ES-I3 (cell line): ENCODE data around the gene MRPS7.
"Not testable (repeated sequence)": the region's sequence is repeated elsewhere in the genome, so short reads cannot be mapped to it uniquely, and the experiment has no call there.

ENCODE experiments used
- H3K36me3 ChIP-seq: 2 replicates; pipeline ENCODE4 v1.6.1; 2013; ENCODE audit warnings: mild to moderate bottlenecking, low read length, control low read depth, moderate library complexity; ENCODE audit not compliant: insufficient read depth
- H3K4me1 ChIP-seq: 2 replicates; pipeline ENCODE4 v1.6.1; 2013; ENCODE audit warnings: mild to moderate bottlenecking, control low read depth, low read length; ENCODE audit not compliant: insufficient read depth
- H3K9ac ChIP-seq: 2 replicates; pipeline ENCODE4 v1.6.1; 2013; ENCODE audit warnings: low read depth, mild to moderate bottlenecking, low read length, moderate library complexity
- H3K9me3 ChIP-seq: 2 replicates; pipeline ENCODE4 v1.6.1; 2013; ENCODE audit warnings: mild to moderate bottlenecking, low read length, moderate library complexity; ENCODE audit not compliant: control insufficient read depth, insufficient read depth

Gene MRPS7

GRCh38 chr17:75257228-75257627 is 4.5 kb upstream of the MRPS7 start:
- not testable (repeated sequence) for H3K36me3 ChIP-seq, H3K9me3 ChIP-seq, H3K9ac ChIP-seq
- H3K4me1 ChIP-seq = peaks cover 14% of the 10 kb centered on the region

GRCh38 chr17:75260641-75261335 is 891 bp upstream of the MRPS7 start:
- Histone ChIP-seq H3K9ac (peak overlapping the region; percentile 92), H3K9me3 (no peaks in the 10 kb centered on the region), H3K36me3 (no peaks in the 10 kb centered on the region), H3K4me1 (peaks cover 19% of the 10 kb centered on the region)

- Histone ChIP-seq H3K36me3 (peaks cover 8% of the 10 kb centered on the region; the same call in 1 of the 2 replicates), H3K9ac (peak overlapping the region; percentile 92), H3K4me1 (peaks cover 19% of the 10 kb centered on the region), H3K9me3 (no peaks in the 10 kb centered on the region)
Measured at GRCh38 chr17:75262112-75262606, 480 bp downstream of the MRPS7 start.

- Histone ChIP-seq H3K4me1 (peaks cover 23% of the 10 kb centered on the region), H3K36me3 (peaks cover 8% of the 10 kb centered on the region; the same call in 1 of the 2 replicates), H3K9me3 (no peaks in the 10 kb centered on the region), H3K9ac (no peak overlapping the region)
Measured at GRCh38 chr17:75263055-75263454, 1.4 kb downstream of the MRPS7 start.

- peaks cover 10% of the 10 kb centered on the region; the same call in 1 of the 2 replicates for H3K4me1 ChIP-seq
- no peaks in the 10 kb centered on the region for H3K9me3 ChIP-seq
- H3K36me3 ChIP-seq = peaks cover 8% of the 10 kb centered on the region; the same call in 1 of the 2 replicates
- no peak overlapping the region for H3K9ac ChIP-seq
Measured at GRCh38 chr17:75265614-75266315, 4.1 kb downstream of the MRPS7 start.

- H3K9ac ChIP-seq = no peak overlapping the region
- peaks cover 10% of the 10 kb centered on the region; the same call in 1 of the 2 replicates for H3K4me1 ChIP-seq
- peaks cover 8% of the 10 kb centered on the region; the same call in 1 of the 2 replicates for H3K36me3 ChIP-seq
- no peaks in the 10 kb centered on the region for H3K9me3 ChIP-seq
Measured at GRCh38 chr17:75266316-75267152, 4.9 kb downstream of the MRPS7 start.

GRCh38 chr17:75267153-75267410 is 5.4 kb downstream of the MRPS7 start:
- peaks cover 8% of the 10 kb centered on the region; the same call in 1 of the 2 replicates for H3K36me3 ChIP-seq
- no peak overlapping the region for H3K9ac ChIP-seq
- no peaks in the 10 kb centered on the region for H3K9me3 ChIP-seq

GRCh38 chr17:75267411-75268232 is 5.9 kb downstream of the MRPS7 start:
- H3K4me1 ChIP-seq = peaks cover 7% of the 10 kb centered on the region; the same call in 1 of the 2 replicates
- H3K9ac ChIP-seq = no peak overlapping the region
- peaks cover 8% of the 10 kb centered on the region; the same call in 1 of the 2 replicates for H3K36me3 ChIP-seq
- no peaks in the 10 kb centered on the region for H3K9me3 ChIP-seq

More at GRCh38 chr17:75267153-75267410, 5.4 kb downstream of the MRPS7 start:
- H3K4me1 ChIP-seq = peaks cover 10% of the 10 kb centered on the region; the same call in 1 of the 2 replicates

- Histone ChIP-seq H3K9ac (peak overlapping the region; percentile 95), H3K36me3 (peaks cover 13% of the 10 kb centered on the region; the same call in 1 of the 2 replicates), H3K9me3 (no peaks in the 10 kb centered on the region), H3K4me1 (peaks cover 4% of the 10 kb centered on the region; the same call in 1 of the 2 replicates)
Measured at GRCh38 chr17:75269844-75270217, 8.2 kb downstream of the MRPS7 start.

- peak overlapping the region; percentile 95 for H3K9ac ChIP-seq
- peaks cover 13% of the 10 kb centered on the region; the same call in 1 of the 2 replicates for H3K36me3 ChIP-seq
- H3K9me3 ChIP-seq = no peaks in the 10 kb centered on the region
- H3K4me1 ChIP-seq = peaks cover 4% of the 10 kb centered on the region; the same call in 1 of the 2 replicates
Measured at GRCh38 chr17:75270218-75270965, 8.7 kb downstream of the MRPS7 start.

- H3K9ac ChIP-seq = peak within 1 kb of the TSS; percentile 95
- H3K36me3 ChIP-seq = peaks cover 12% of the 10 kb centered on the region; the same call in 1 of the 2 replicates
- peaks cover 4% of the 10 kb centered on the region; the same call in 1 of the 2 replicates for H3K4me1 ChIP-seq
Measured at GRCh38 chr17:75270966-75271232, 9.2 kb downstream of the MRPS7 start, which contains the start of gene MIF4GD. Gene MIF4GD (minus strand): TSS chr17:75271231. CDS start chr17:75270195, 1,036 bp downstream.

GRCh38 chr17:75271233-75271954 is 9.7 kb downstream of the MRPS7 start:
- Histone ChIP-seq H3K9me3 (no peaks in the 10 kb centered on the region), H3K36me3 (peaks cover 7% of the 10 kb centered on the region; the same call in 1 of the 2 replicates), H3K9ac (peak overlapping the region; percentile 95), H3K4me1 (peaks cover 4% of the 10 kb centered on the region; the same call in 1 of the 2 replicates)

More at GRCh38 chr17:75270966-75271232, 9.2 kb downstream of the MRPS7 start, which contains the start of gene MIF4GD:
- no peaks in the 10 kb centered on the region for H3K9me3 ChIP-seq
